Urinary bladder (tissue), 2 donors: ENCODE measurements around the gene EIF4E2. TPM values are rescaled to one million over a fixed set of nuclear protein-coding genes. Genes with fewer than 3 reads are reported as not detected.

ENCODE experiments used
- polyA plus RNA-seq: library from polyadenylated mRNA; stranded (reverse); fragments of 200-250 nt; gene quantifications from one replicate; pipeline ENCODE4 v1.2.3, GENCODE V29; 2013
- total RNA-seq: library from RNA; depleted of rRNA; stranded (reverse); fragments of >200 nt; gene quantifications from one replicate; pipeline ENCODE4 v1.2.3, GENCODE V29; 2014
- donor health status: healthy.

Gene EIF4E2
- total and polyA plus RNA-seq, 2 donors, result 63.2 to 63.3 TPM

Other genes with a start within 250 kb of the EIF4E2 start
- gene ALPP, start 171.9 kb upstream of the EIF4E2 start, total RNA-seq, result not detected
- gene ALPP, start 171.9 kb upstream of the EIF4E2 start, polyA plus RNA-seq, result not detected
- not detected for gene ALPG, start 143.8 kb upstream of the EIF4E2 start, total RNA-seq
- gene ALPG, start 143.8 kb upstream of the EIF4E2 start, polyA plus RNA-seq, result not detected
- gene ALPI, start 94.5 kb upstream of the EIF4E2 start, total RNA-seq, result not detected
- gene ALPI, start 94.5 kb upstream of the EIF4E2 start, polyA plus RNA-seq, result not detected
- gene ECEL1, start 62.9 kb upstream of the EIF4E2 start, total RNA-seq, result 0.21 TPM
- 0.95 TPM for gene ECEL1, start 62.9 kb upstream of the EIF4E2 start, polyA plus RNA-seq
- not detected for gene PRSS56, start 30.3 kb upstream of the EIF4E2 start, total RNA-seq
- gene PRSS56, start 30.3 kb upstream of the EIF4E2 start, polyA plus RNA-seq, result not detected
- gene CHRND, start 24.5 kb upstream of the EIF4E2 start, total RNA-seq, result 1.3 TPM
- not detected for gene CHRND, start 24.5 kb upstream of the EIF4E2 start, polyA plus RNA-seq
- gene CHRNG, start 11.0 kb upstream of the EIF4E2 start, total RNA-seq, result 3.5 TPM
- not detected for gene CHRNG, start 11.0 kb upstream of the EIF4E2 start, polyA plus RNA-seq
- gene TIGD1, start 132 bp upstream of the EIF4E2 start, total RNA-seq, result 4.9 TPM
- gene TIGD1, start 132 bp upstream of the EIF4E2 start, polyA plus RNA-seq, result 4.5 TPM
- 1.4 TPM for gene EFHD1, start 82.9 kb downstream of the EIF4E2 start, total RNA-seq
- 22.1 TPM for gene EFHD1, start 82.9 kb downstream of the EIF4E2 start, polyA plus RNA-seq
- 121 TPM for gene GIGYF2, start 146.6 kb downstream of the EIF4E2 start, total RNA-seq
- gene GIGYF2, start 146.6 kb downstream of the EIF4E2 start, polyA plus RNA-seq, result 29.3 TPM
- gene KCNJ13, start 225.9 kb downstream of the EIF4E2 start, total RNA-seq, result 0.63 TPM
- gene KCNJ13, start 225.9 kb downstream of the EIF4E2 start, polyA plus RNA-seq, result not detected